GM12878 (cell line): ENCODE results near the gene CA14. TPM values are rescaled to one million over a fixed set of nuclear protein-coding genes. Genes with fewer than 3 reads are reported as not detected.
"Not testable (repeated sequence)": the region's sequence is repeated elsewhere in the genome, so short reads cannot be mapped to it uniquely, and the experiment has no call there.

Source experiments
- ATAC-seq: fragments of 200-7000 bp; cut with Tn5 transposase; 3 replicates; pipeline ENCODE4 v1.9.1; 2020; ENCODE audit warnings: mild to moderate bottlenecking, moderate library complexity
- BruUV-seq: library from RNA; stranded (reverse); fragments of 400-500 nt; replicated peaks from 2 replicates; lab custom pipeline; 2021; lab: Mats Ljungman, UMichigan
- CTCF ChIA-PET: fragments of 300-600 bp; sonication (Branson Sonifier 250); formaldehyde crosslinking; extraction: SDS; loops from one replicate; lab custom pipeline; 2021; ENCODE audit warnings: inconsistent platforms; lab: Yijun Ruan, JAX
- POLR2A ChIA-PET: fragments of 350-600 bp; formaldehyde crosslinking; extraction: SDS; loops from one replicate; lab custom pipeline; 2021; ENCODE audit warnings: inconsistent platforms; lab: Charles Lee
- RAD21 ChIA-PET: fragments of 300-600 bp; sonication (Branson Sonifier 250); formaldehyde crosslinking; loops from one replicate; lab custom pipeline; 2023; ENCODE audit warnings: antibody characterized with exemption; ENCODE audit not compliant: unreplicated experiment; lab: Charles Lee
- SMC1A ChIA-PET: fragments of 300-600 bp; sonication (Branson Sonifier 250); formaldehyde crosslinking; loops from one replicate; lab custom pipeline; 2023; ENCODE audit not compliant: unreplicated experiment, uncharacterized antibody; lab: Charles Lee
- DNase-seq: peaks from one replicate; pipeline ENCODE4 v3.0.0-alpha.2; 2011; ENCODE audit warnings: low read depth, low spot score
- FAIRE-seq: peaks from 3 replicates; lab custom pipeline; 2011; peaks lifted over from hg19 to GRCh38; lab: Jason Lieb, UNC
- H2AFZ ChIP-seq: 2 replicates; pipeline ENCODE4 v1.6.0; 2011; ENCODE audit warnings: low read depth, low read length, control low read depth; ENCODE audit not compliant: control insufficient read depth
- H3K27ac ChIP-seq: 2 replicates; pipeline ENCODE4 v1.5.1; 2011; ENCODE audit warnings: control low read depth; ENCODE audit not compliant: control insufficient read depth, insufficient read depth
- H3K27me3 ChIP-seq, 2 experiments: replicated peaks in 1 of 2; 2 replicates each; pipeline versions ENCODE4 v1.6.0 to v1.6.1; 2011; ENCODE audit warnings: low read length in 1 of 2; ENCODE audit not compliant: control insufficient read depth in 2 of 2, insufficient read depth in 2 of 2
- H3K36me3 ChIP-seq, 2 experiments: 2 replicates each; pipeline ENCODE4 v1.5.1; 2011; ENCODE audit warnings: low read length in 1 of 2; ENCODE audit not compliant: control insufficient read depth in 2 of 2, insufficient read depth in 2 of 2
- H3K4me1 ChIP-seq: 2 replicates; pipeline ENCODE4 v1.6.1; 2011; ENCODE audit warnings: mild to moderate bottlenecking, low read length, moderate library complexity, mixed read lengths; ENCODE audit not compliant: control insufficient read depth, insufficient read depth
- H3K4me2 ChIP-seq: 2 replicates; pipeline ENCODE4 v1.6.0; 2011; ENCODE audit warnings: control low read depth; ENCODE audit not compliant: control insufficient read depth, insufficient read depth
- H3K4me3 ChIP-seq: fragments of 200-600 bp; sonication (generic); 2 replicates; pipeline ENCODE4 v1.5.1; 2016
- H3K79me2 ChIP-seq: 2 replicates; pipeline ENCODE4 v1.6.0; 2011; ENCODE audit warnings: low read length; ENCODE audit not compliant: control insufficient read depth, insufficient read depth
- H3K9ac ChIP-seq: 2 replicates; pipeline ENCODE4 v1.8.0; 2011; ENCODE audit warnings: low read length, control low read depth, mixed read lengths; ENCODE audit not compliant: control insufficient read depth, insufficient read depth
- H3K9me3 ChIP-seq: replicated peaks from 3 replicates; pipeline ENCODE4 v1.5.1; 2011; ENCODE audit warnings: mild to moderate bottlenecking, low read length; ENCODE audit not compliant: control insufficient read depth, insufficient read depth
- H4K20me1 ChIP-seq: 2 replicates; pipeline ENCODE4 v1.6.0; 2011; ENCODE audit not compliant: control insufficient read depth, insufficient read depth
- CEBPZ ChIP-seq: fragments of 150-350 bp; IDR thresholded peaks from 2 replicates; pipeline ENCODE4 v1.6.1; 2016; ENCODE audit warnings: low read depth, low read length
- CHD2 ChIP-seq: IDR thresholded peaks from 2 replicates; pipeline ENCODE4 v1.6.1; 2011; ENCODE audit warnings: low read depth, low read length, improper control_type of control experiment, borderline replicate concordance
- FOXM1 ChIP-seq: IDR thresholded peaks from 2 replicates; pipeline ENCODE4 v1.6.1; 2012; ENCODE audit warnings: low read depth, mild to moderate bottlenecking, inconsistent platforms, low read length, moderate library complexity
- HCFC1 ChIP-seq: fragments of 150-350 bp; IDR thresholded peaks from 2 replicates; pipeline ENCODE4 v1.6.1; 2014; ENCODE audit warnings: low read length
- ZNF24 ChIP-seq: fragments of 450-650 bp; IDR thresholded peaks from 2 replicates; pipeline ENCODE4 v1.6.1; 2017; ENCODE audit warnings: antibody characterized with exemption, mild to moderate bottlenecking
- WGBS: methylation state at CpG from one replicate; pipeline ENCODE4 v1.1.6; 2016; ENCODE audit warnings: low lambda C conversion rate; ENCODE audit not compliant: insufficient replicate concordance, insufficient coverage; ENCODE audit errors: missing lambda C conversion rate; 5-methylcytosine and 5-hydroxymethylcytosine counted together
- in situ Hi-C: fragments of 300-500 bp; cut with MboI; formaldehyde crosslinking; loops from 9 replicates; pipeline ENCODE4 v1.14.3; 2018; ENCODE audit warnings: mixed read lengths
- intact Hi-C: fragments of 100-400 bp; cut with micrococcal nuclease; formaldehyde crosslinking; loops from one replicate; pipeline ENCODE4 v1.14.2; 2022; ENCODE audit not compliant: unreplicated experiment
- polyA plus RNA-seq, 11 experiments: library from polyadenylated mRNA; depleted of rRNA in 4 of 11; unstranded in 6 of 11; stranded (reverse) in 5 of 11; fragments of >200 nt; fragmentation: Nextera tagmentation in 4 of 11; fragmentation: Illumina TruSeq in 1 of 11; extraction: Ambion mirVana in 4 of 11; extraction: Trizol in 1 of 11; gene quantifications; 1 replicate in 1 of 11; 2 replicates in 10 of 11; pipeline versions ENCODE4 v1.2.1 to v1.2.3, GENCODE V29; 2011 to 2016; ENCODE audit warnings: inconsistent platforms in 2 of 11, missing spikeins in 2 of 11, low read depth in 1 of 11
- total RNA-seq, 4 experiments: library from RNA; depleted of rRNA in 3 of 4; stranded (reverse); fragments of >200 nt in 3 of 4; fragmentation: Illumina TruSeq in 1 of 4; extraction: Trizol in 1 of 4; gene quantifications; 2 replicates each; pipeline versions ENCODE4 v1.2.1 to v1.2.3, GENCODE V29; 2013 to 2021
- TF ChIP-seq, protein P1 (sequence below): IDR thresholded peaks from 2 replicates; pipeline ENCODE4 v1.6.1; 2011; ENCODE audit warnings: low read depth, mild to moderate bottlenecking, low read length, moderate library complexity, borderline replicate concordance; ENCODE audit errors: extremely low read depth

The CA14 gene
- total and polyA plus RNA-seq, 10 of the 15 experiments (the other 5 are each of a cell fraction or from before 2014, with no cell fraction given) = 0.11 to 0.35 (median 0.29) TPM; not detected in 6

- TF ChIP-seq CEBPZ = no peak
- TF ChIP-seq, protein P1, sequence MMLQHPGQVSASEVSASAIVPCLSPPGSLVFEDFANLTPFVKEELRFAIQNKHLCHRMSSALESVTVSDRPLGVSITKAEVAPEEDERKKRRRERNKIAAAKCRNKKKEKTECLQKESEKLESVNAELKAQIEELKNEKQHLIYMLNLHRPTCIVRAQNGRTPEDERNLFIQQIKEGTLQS = no peak
- TF ChIP-seq CHD2 = no peak
- no peak for TF ChIP-seq FOXM1
- TF ChIP-seq HCFC1 = no peak
- no peak for TF ChIP-seq ZNF24
- TF ChIP-seq, all 136 proteins: peak for 0
These were observed at the start of gene CA14 (continued) for GRCh38 chr1:150257624-150258585.

GRCh38 chr1:150208460-150208859, 49.1 kb upstream of the CA14 start:
- H3K4me2 ChIP-seq, H3K4me3 ChIP-seq, DNase-seq, H3K9me3 ChIP-seq, H3K27me3 ChIP-seq, FAIRE-seq, ATAC-seq, intact Hi-C loops, H4K20me1 ChIP-seq, in situ Hi-C loops, H3K4me1 ChIP-seq, SMC1A ChIA-PET, H3K9ac ChIP-seq, BruUV-seq, H2AFZ ChIP-seq, H3K79me2 ChIP-seq, CTCF ChIA-PET, H3K27ac ChIP-seq, H3K36me3 ChIP-seq: not testable (repeated sequence)
- ChIA-PET RAD21 (interaction anchor here (0.5 kb wide), 1 partner anchor 225 kb away, joined by 3 read pairs; no protein-coding TSS in a partner anchor), POLR2A (interaction anchor here (0.6 kb wide), 1 partner anchor 92 kb away, joined by 4 read pairs; no protein-coding TSS in a partner anchor)
- 80% methylated on average over 6 of the region's 6 CpGs for WGBS
